Endodermal cell (in vitro differentiated cells): ENCODE data around the gene HELB. TPM values are rescaled to one million over a fixed set of nuclear protein-coding genes. Genes with fewer than 3 reads are reported as not detected.

ENCODE experiments used
- DNase-seq: peaks from one replicate; pipeline ENCODE4 v3.0.0-alpha.2; 2017
- H3K27ac ChIP-seq: 2 replicates; pipeline ENCODE4 v1.5.1; 2013; ENCODE audit warnings: mild to moderate bottlenecking, low read depth, low read length, moderate library complexity
- H3K27me3 ChIP-seq: 2 replicates; pipeline ENCODE4 v1.6.1; 2013; ENCODE audit warnings: mild to moderate bottlenecking, low read length, moderate library complexity; ENCODE audit not compliant: insufficient read depth, control insufficient read depth, poor library complexity, severe bottlenecking
- H3K36me3 ChIP-seq: 2 replicates; pipeline ENCODE4 v1.7.0; 2013; ENCODE audit warnings: mild to moderate bottlenecking, low read length, moderate library complexity; ENCODE audit not compliant: control insufficient read depth, insufficient read depth
- H3K4me1 ChIP-seq: one replicate; pipeline ENCODE4 v1.7.0; 2013; ENCODE audit warnings: low read length; ENCODE audit not compliant: control insufficient read depth, insufficient read depth
- H3K4me3 ChIP-seq: 2 replicates; pipeline ENCODE4 v1.5.1; 2013; ENCODE audit warnings: mild to moderate bottlenecking, low read length, moderate library complexity
- H3K9ac ChIP-seq: 2 replicates; pipeline ENCODE4 v1.6.1; 2013; ENCODE audit warnings: mild to moderate bottlenecking, low read length, moderate library complexity; ENCODE audit not compliant: poor library complexity, severe bottlenecking; ENCODE audit errors: extremely low read depth
- H3K9me3 ChIP-seq: 2 replicates; pipeline ENCODE4 v1.6.1; 2013; ENCODE audit warnings: mild to moderate bottlenecking, low read length, moderate library complexity; ENCODE audit not compliant: control insufficient read depth
- H3K27ac Mint-ChIP-seq: 2 replicates; pipeline ENCODE4 v1.8.0; 2020; ENCODE audit warnings: mixed read lengths
- H3K27me3 Mint-ChIP-seq: 2 replicates; pipeline ENCODE4 v1.8.0; 2021; ENCODE audit warnings: mild to moderate bottlenecking, mixed read lengths; ENCODE audit not compliant: insufficient read depth
- H3K36me3 Mint-ChIP-seq: 2 replicates; pipeline ENCODE4 v1.8.0; 2020; ENCODE audit warnings: low read depth, mixed read lengths
- H3K4me1 Mint-ChIP-seq: 2 replicates; pipeline ENCODE4 v1.8.0; 2020; ENCODE audit warnings: mixed read lengths
- H3K4me3 Mint-ChIP-seq: 2 replicates; pipeline ENCODE4 v1.8.0; 2020; ENCODE audit warnings: mild to moderate bottlenecking, moderate library complexity, mixed read lengths
- H3K9me3 Mint-ChIP-seq: 2 replicates; pipeline ENCODE4 v1.8.0; 2020; ENCODE audit warnings: mild to moderate bottlenecking, mixed read lengths
- CTCF ChIP-seq: fragments of 200-600 bp; sonication (generic); conservative IDR thresholded peaks from 2 replicates; pipeline ENCODE4 v1.5.0; 2021; ENCODE audit warnings: antibody characterized with exemption, mild to moderate bottlenecking
- WGBS, 2 experiments: methylation state at CpG; one replicate each; pipeline versions ENCODE4 v1.1.5 to v1.1.7; 2013; ENCODE audit warnings: missing lambda C conversion rate in 2 of 2, mixed read lengths in 1 of 2; ENCODE audit not compliant: insufficient coverage in 1 of 2, insufficient read length in 1 of 2; 5-methylcytosine and 5-hydroxymethylcytosine counted together
- total RNA-seq, 2 donors: library from RNA; stranded (reverse); fragmentation: NEBNext Ultra II Directional in 1 of 2; extraction: Animal tissue kit (Norgen Biotek cat#: 25700) in 1 of 2; gene quantifications; 2 replicates in 1 of 2; 3 replicates in 1 of 2; pipeline ENCODE4 v1.2.1, GENCODE V29; 2021

HELB gene
- total RNA-seq, 2 donors from 2014 or later: 6.2 to 11.0 TPM

GRCh38 chr12:66309606-66310005, 7.3 kb downstream of the HELB start:
- H3K4me1 Mint-ChIP-seq: peaks cover 9% of the 10 kb centered on the region
- TF ChIP-seq CTCF: no peak

GRCh38 chr12:66312189-66312588, 9.9 kb downstream of the HELB start:
- Mint-ChIP-seq H3K4me3 (no peak overlapping the region), H3K27me3 (no peaks in the 10 kb centered on the region), H3K4me1 (peaks cover 8% of the 10 kb centered on the region), H3K9me3 (no peaks in the 10 kb centered on the region), H3K36me3 (peaks cover 25% of the 10 kb centered on the region), H3K27ac (no peak overlapping the region)
- Histone ChIP-seq H3K36me3 (peaks cover 15% of the 10 kb centered on the region), H3K27ac (no peak overlapping the region), H3K9ac (no peak overlapping the region), H3K4me3 (no peak overlapping the region), H3K9me3 (no peaks in the 10 kb centered on the region), H3K27me3 (no peaks in the 10 kb centered on the region), H3K4me1 (no peaks in the 10 kb centered on the region)
- WGBS, 2 experiments: 92% methylated on average over 1 of the region's 1 CpG; no CpG with 5 or more reads in 1 of the 2 experiments
- no peak for TF ChIP-seq CTCF
- no peak for DNase-seq

More at GRCh38 chr12:66309606-66310005, 7.3 kb downstream of the HELB start:
- Mint-ChIP-seq H3K27me3 (no peaks in the 10 kb centered on the region), H3K4me3 (no peak overlapping the region), H3K36me3 (peaks cover 41% of the 10 kb centered on the region), H3K27ac (no peak overlapping the region), H3K9me3 (no peaks in the 10 kb centered on the region)
- Histone ChIP-seq H3K4me1 (no peaks in the 10 kb centered on the region), H3K27me3 (no peaks in the 10 kb centered on the region), H3K9ac (no peak overlapping the region), H3K36me3 (peaks cover 15% of the 10 kb centered on the region), H3K9me3 (no peaks in the 10 kb centered on the region), H3K27ac (no peak overlapping the region), H3K4me3 (no peak overlapping the region)
- WGBS, 2 experiments: 100% methylated on average over 1 of the region's 1 CpG; no CpG with 5 or more reads in 1 of the 2 experiments
- no peak for DNase-seq

- TF ChIP-seq CTCF: no peak
- Histone ChIP-seq H3K27me3 (no peaks in the 10 kb centered on the region), H3K4me3 (no peak overlapping the region), H3K36me3 (peaks cover 15% of the 10 kb centered on the region), H3K27ac (no peak overlapping the region), H3K9ac (no peak overlapping the region), H3K4me1 (no peaks in the 10 kb centered on the region), H3K9me3 (no peaks in the 10 kb centered on the region)
- no peak for DNase-seq
- Mint-ChIP-seq H3K4me1 (peaks cover 16% of the 10 kb centered on the region), H3K27ac (no peak overlapping the region), H3K4me3 (no peak overlapping the region), H3K9me3 (no peaks in the 10 kb centered on the region), H3K36me3 (peaks cover 21% of the 10 kb centered on the region), H3K27me3 (no peaks in the 10 kb centered on the region)
Observed at GRCh38 chr12:66314278-66314677, 12.0 kb downstream of the HELB start.
